PC-3 (cell line): ENCODE results near the gene METRN.

Source experiments
- CTCF ChIP-seq: fragments of 300-600 bp; sonication (generic); conservative IDR thresholded peaks from 2 replicates; pipeline ENCODE4 v1.5.1; 2017; ENCODE audit warnings: antibody characterized with exemption, low read depth, mild to moderate bottlenecking, low read length
- EZH2 ChIP-seq: fragments of 300-600 bp; sonication (generic); IDR thresholded peaks from one replicate; pipeline ENCODE4 v1.6.1; 2017; ENCODE audit warnings: antibody characterized with exemption, mild to moderate bottlenecking, low read length; ENCODE audit not compliant: unreplicated experiment
- EZH2phosphoT487 ChIP-seq: fragments of 300-600 bp; sonication (generic); IDR thresholded peaks from 2 replicates; pipeline ENCODE4 v1.6.1; 2018; ENCODE audit warnings: mild to moderate bottlenecking, antibody characterized with exemption, low read length, borderline replicate concordance

GRCh38 chr16:764848-765487, 50.0 kb downstream of the METRN start:
- TF ChIP-seq CTCF (no peak), EZH2 (no peak), EZH2phosphoT487 (no peak)
